CD14-positive monocyte (primary cell): Measurements from ENCODE around the gene SYS1. TPM values are rescaled to one million over a fixed set of nuclear protein-coding genes. Genes with fewer than 3 reads are reported as not detected.
A peak's percentile ranks its signal among the peaks of the same experiment; 100 is the strongest.

Experiments
- DNase-seq, 3 donors: peaks; one replicate each; pipeline ENCODE4 v3.0.0-alpha.2; 2011 to 2022
- H2AFZ ChIP-seq: 2 replicates; pipeline ENCODE4 v1.6.0; 2012; ENCODE audit warnings: mild to moderate bottlenecking, low read depth, low read length, inconsistent platforms; ENCODE audit not compliant: insufficient read depth, poor library complexity, severe bottlenecking
- H3K27ac ChIP-seq, 2 donors: 1 replicate in 1 of 2; 2 replicates in 1 of 2; pipeline ENCODE4 v1.5.1; 2012 to 2013; ENCODE audit warnings: low read length in 2 of 2, control low read depth in 1 of 2, inconsistent platforms in 1 of 2, low read depth in 1 of 2, mild to moderate bottlenecking in 1 of 2
- H3K27me3 ChIP-seq, 2 donors: one replicate each; pipeline versions ENCODE4 v1.6.0 to v1.6.1; 2011 to 2013; ENCODE audit warnings: low read length in 2 of 2; ENCODE audit not compliant: control insufficient read depth in 2 of 2, insufficient read depth in 2 of 2
- H3K36me3 ChIP-seq, 2 donors: replicated peaks in 1 of 2; 1 replicate in 1 of 2; 2 replicates in 1 of 2; pipeline versions ENCODE4 v1.5.1 to v1.6.1; 2012 to 2013; ENCODE audit warnings: low read length in 2 of 2, control low read depth in 1 of 2, inconsistent platforms in 1 of 2, mild to moderate bottlenecking in 1 of 2; ENCODE audit not compliant: insufficient read depth in 2 of 2, control insufficient read depth in 1 of 2
- H3K4me1 ChIP-seq, 2 donors: 1 replicate in 1 of 2; 2 replicates in 1 of 2; pipeline versions ENCODE4 v1.5.1 to v1.6.1; 2012 to 2013; ENCODE audit warnings: low read length in 2 of 2, control low read depth in 1 of 2, inconsistent platforms in 1 of 2, mild to moderate bottlenecking in 1 of 2, moderate library complexity in 1 of 2; ENCODE audit not compliant: insufficient read depth in 2 of 2, control insufficient read depth in 1 of 2
- H3K4me2 ChIP-seq: replicated peaks from 2 replicates; pipeline ENCODE3; 2012; ENCODE audit warnings: low read length, moderate library complexity, mild to moderate bottlenecking; ENCODE audit not compliant: poor library complexity, severe bottlenecking; ENCODE audit errors: extremely low read depth
- H3K4me3 ChIP-seq, 3 experiments: fragments of 200-600 bp in 1 of 3; sonication (generic) in 1 of 3; replicated peaks in 1 of 3; 1 replicate in 2 of 3; 2 replicates in 1 of 3; pipeline ENCODE4 v1.5.1; 2011 to 2013; ENCODE audit warnings: low read length in 3 of 3, mild to moderate bottlenecking in 3 of 3, control low read depth in 2 of 3, low read depth in 2 of 3, inconsistent platforms in 1 of 3, moderate library complexity in 1 of 3
- H3K79me2 ChIP-seq: 2 replicates; pipeline ENCODE4 v1.6.0; 2012; ENCODE audit warnings: mild to moderate bottlenecking, control low read depth, inconsistent platforms, low read length, moderate library complexity; ENCODE audit not compliant: insufficient read depth
- H3K9ac ChIP-seq: 2 replicates; pipeline ENCODE4 v1.6.0; 2017; ENCODE audit warnings: low read length, mild to moderate bottlenecking; ENCODE audit not compliant: insufficient read depth, poor library complexity, severe bottlenecking
- H3K9me3 ChIP-seq, 2 donors: replicated peaks in 1 of 2; 1 replicate in 1 of 2; 2 replicates in 1 of 2; pipeline versions ENCODE4 v1.5.1 to v1.6.1; 2012 to 2013; ENCODE audit warnings: low read length in 2 of 2, control low read depth in 1 of 2; ENCODE audit not compliant: control insufficient read depth in 1 of 2, insufficient read depth in 1 of 2
- H4K20me1 ChIP-seq: 2 replicates; pipeline ENCODE4 v1.6.0; 2012; ENCODE audit warnings: mild to moderate bottlenecking, low read length, control low read depth, moderate library complexity; ENCODE audit not compliant: insufficient read depth
- H3K27ac Mint-ChIP-seq, 7 donors: one replicate each; pipeline ENCODE4 v1.8.0; 2020; ENCODE audit warnings: mild to moderate bottlenecking in 7 of 7, mixed read lengths in 7 of 7, moderate library complexity in 6 of 7, inconsistent platforms in 2 of 7
- H3K27me3 Mint-ChIP-seq, 3 donors: one replicate each; pipeline ENCODE4 v1.8.0; 2021 to 2022; ENCODE audit warnings: low read depth in 3 of 3, mild to moderate bottlenecking in 3 of 3, mixed read lengths in 3 of 3, moderate library complexity in 3 of 3, inconsistent platforms in 1 of 3
- H3K36me3 Mint-ChIP-seq, 2 donors: one replicate each; pipeline ENCODE4 v1.8.0; 2020; ENCODE audit warnings: mixed read lengths in 2 of 2, inconsistent platforms in 1 of 2, mild to moderate bottlenecking in 1 of 2
- H3K4me1 Mint-ChIP-seq: one replicate; pipeline ENCODE4 v1.8.0; 2020; ENCODE audit warnings: mild to moderate bottlenecking, mixed read lengths
- H3K4me3 Mint-ChIP-seq, 2 donors: one replicate each; pipeline ENCODE4 v1.8.0; 2020; ENCODE audit warnings: mild to moderate bottlenecking in 2 of 2, mixed read lengths in 2 of 2, moderate library complexity in 1 of 2
- H3K9me3 Mint-ChIP-seq, 7 donors: one replicate each; pipeline ENCODE4 v1.8.0; 2020 to 2022; ENCODE audit warnings: mixed read lengths in 7 of 7, mild to moderate bottlenecking in 6 of 7, moderate library complexity in 6 of 7, inconsistent platforms in 2 of 7
- WGBS: methylation state at CpG from one replicate; pipeline ENCODE4 v1.1.5; 2013; ENCODE audit warnings: missing lambda C conversion rate; ENCODE audit not compliant: insufficient coverage; 5-methylcytosine and 5-hydroxymethylcytosine counted together
- intact Hi-C, 2 donors: fragments of 100-400 bp; cut with micrococcal nuclease; formaldehyde crosslinking; loops; one replicate each; pipeline versions ENCODE4 v1.15.0 to v1.15.1; 2023
- polyA plus RNA-seq, 3 donors: library from polyadenylated mRNA; depleted of rRNA in 1 of 3; unstranded in 2 of 3; stranded (reverse) in 1 of 3; fragments of 300-500 nt in 2 of 3; fragments of >200 nt in 1 of 3; fragmentation: Illumina TruSeq in 2 of 3; gene quantifications; 1 replicate in 2 of 3; 2 replicates in 1 of 3; pipeline ENCODE4 v1.2.3, GENCODE V29; 2012 to 2021
- TF ChIP-seq, protein P1 (sequence below): fragments of 200-600 bp; IDR thresholded peaks from one replicate; pipeline ENCODE4 v1.8.0; 2022; ENCODE audit warnings: antibody characterized with exemption, mild to moderate bottlenecking

Gene SYS1
- polyA plus RNA-seq, 3 donors, result 16.8 to 23.1 (median 22.1) TPM

DNA sequence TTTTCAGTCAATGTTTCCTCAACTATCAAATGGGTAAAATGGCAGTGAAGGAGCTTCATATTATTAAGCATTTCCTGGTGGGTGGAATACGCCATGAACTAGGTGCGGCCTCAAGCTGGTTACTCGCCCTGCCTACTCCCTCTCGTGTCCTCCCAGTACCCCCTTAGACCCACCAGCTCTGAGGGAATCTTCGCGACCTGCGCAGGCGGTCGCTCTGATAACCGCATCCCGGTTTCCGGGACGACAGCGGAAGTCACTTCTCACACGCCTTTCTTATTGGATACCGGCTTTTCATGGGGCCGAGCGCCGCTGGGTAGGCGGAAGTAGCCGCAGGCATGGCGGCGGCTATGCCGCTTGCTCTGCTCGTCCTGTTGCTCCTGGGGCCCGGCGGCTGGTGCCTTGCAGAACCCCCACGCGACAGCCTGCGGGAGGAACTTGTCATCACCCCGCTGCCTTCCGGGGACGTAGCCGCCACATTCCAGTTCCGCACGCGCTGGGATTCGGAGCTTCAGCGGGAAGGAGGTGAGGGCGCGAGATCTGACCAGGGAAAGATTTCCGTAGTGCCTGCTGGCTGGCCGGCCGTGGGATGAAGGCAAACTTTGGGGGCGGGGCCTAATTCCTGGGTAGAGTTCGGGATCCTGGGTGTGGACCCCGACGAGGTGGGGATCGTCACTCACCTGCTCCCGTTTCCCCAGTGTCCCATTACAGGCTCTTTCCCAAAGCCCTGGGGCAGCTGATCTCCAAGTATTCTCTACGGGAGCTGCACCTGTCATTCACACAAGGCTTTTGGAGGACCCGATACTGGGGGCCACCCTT, 53.1 kb downstream of the SYS1 start, which contains the start of gene PIGT:
TSS of gene PIGT (plus strand) at position 320 of the 816 bp plus-strand sequence. CDS start at position 336, 16 bp downstream.
- Histone ChIP-seq H3K27me3 (no peaks in the 10 kb centered on the region), H3K9me3 (no peaks in the 10 kb centered on the region), H3K27ac (peak within 1 kb of the TSS; percentile 45 to 85), H3K4me2 (peak within 1 kb of the TSS; percentile 96), H4K20me1 (peaks cover 6% of the 10 kb centered on the region), H3K9ac (peak within 1 kb of the TSS; percentile 87), H3K4me3 (peak within 1 kb of the TSS; percentile 68 to 91 (median 71)), H2AFZ (peak within 1 kb of the TSS; percentile 92), H3K36me3 (peaks cover 28 to 32% of the 10 kb centered on the region in 2 donors), H3K4me1 (peaks cover 10 to 22% of the 10 kb centered on the region in 2 donors), H3K79me2 (peaks cover 35% of the 10 kb centered on the region)
- TF ChIP-seq, protein P1, sequence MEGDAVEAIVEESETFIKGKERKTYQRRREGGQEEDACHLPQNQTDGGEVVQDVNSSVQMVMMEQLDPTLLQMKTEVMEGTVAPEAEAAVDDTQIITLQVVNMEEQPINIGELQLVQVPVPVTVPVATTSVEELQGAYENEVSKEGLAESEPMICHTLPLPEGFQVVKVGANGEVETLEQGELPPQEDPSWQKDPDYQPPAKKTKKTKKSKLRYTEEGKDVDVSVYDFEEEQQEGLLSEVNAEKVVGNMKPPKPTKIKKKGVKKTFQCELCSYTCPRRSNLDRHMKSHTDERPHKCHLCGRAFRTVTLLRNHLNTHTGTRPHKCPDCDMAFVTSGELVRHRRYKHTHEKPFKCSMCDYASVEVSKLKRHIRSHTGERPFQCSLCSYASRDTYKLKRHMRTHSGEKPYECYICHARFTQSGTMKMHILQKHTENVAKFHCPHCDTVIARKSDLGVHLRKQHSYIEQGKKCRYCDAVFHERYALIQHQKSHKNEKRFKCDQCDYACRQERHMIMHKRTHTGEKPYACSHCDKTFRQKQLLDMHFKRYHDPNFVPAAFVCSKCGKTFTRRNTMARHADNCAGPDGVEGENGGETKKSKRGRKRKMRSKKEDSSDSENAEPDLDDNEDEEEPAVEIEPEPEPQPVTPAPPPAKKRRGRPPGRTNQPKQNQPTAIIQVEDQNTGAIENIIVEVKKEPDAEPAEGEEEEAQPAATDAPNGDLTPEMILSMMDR, result no peak
- Mint-ChIP-seq H3K9me3 (no peaks in the 10 kb centered on the region), H3K36me3 (peaks cover 30 to 34% of the 10 kb centered on the region in 2 donors), H3K4me3 (peak within 1 kb of the TSS; percentile 96), H3K4me1 (peaks cover 14% of the 10 kb centered on the region), H3K27ac (peak within 1 kb of the TSS; percentile 91 to 98 (median 96)), H3K27me3 (peaks cover 0 to 2% (median 0%) of the 10 kb centered on the region in 3 donors)
- under 1% methylated on average over 46 of the region's 52 CpGs for WGBS
- intact Hi-C loops, result loop anchor here in 1 of 2 donors (5.0 kb wide), 1 partner anchor 49 kb away; no protein-coding TSS in a partner anchor
- DNase-seq, result peak; percentile 72 to 92 (median 86)

DNA sequence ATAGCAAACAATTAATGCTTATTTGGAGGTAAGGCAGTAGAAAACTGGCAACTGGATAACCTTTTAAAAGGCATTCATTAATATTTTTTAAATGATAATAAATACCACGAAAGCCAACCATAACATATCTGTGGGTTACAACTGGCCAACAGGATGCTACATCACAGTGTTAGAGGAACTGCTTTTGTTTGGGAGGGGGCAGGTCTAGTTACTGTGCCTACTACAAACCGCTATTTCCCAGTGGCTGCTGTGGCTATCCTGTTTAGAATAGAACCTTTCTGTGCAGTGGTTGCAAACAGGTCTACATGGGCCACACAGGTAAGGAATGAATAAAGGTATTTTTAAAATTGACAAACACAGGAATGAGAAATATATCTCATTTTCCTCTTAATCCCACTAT, 54.0 kb downstream of the SYS1 start:
- peaks cover 14% of the 10 kb centered on the region for H3K4me1 Mint-ChIP-seq
- H3K36me3 Mint-ChIP-seq, result peaks cover 38 to 43% of the 10 kb centered on the region in 2 donors

More for the DNA sequence above, 54.0 kb downstream of the SYS1 start:
- peak overlapping the region in 1 of 2 donors; percentile 85 for H3K27ac ChIP-seq
- peaks cover 35% of the 10 kb centered on the region for H3K79me2 ChIP-seq
- H2AFZ ChIP-seq, result peak overlapping the region; percentile 92
- H3K27me3 ChIP-seq, result no peaks in the 10 kb centered on the region
- TF ChIP-seq, protein P1, result no peak
- Mint-ChIP-seq H3K4me3 (peak overlapping the region; percentile 96), H3K27ac (peak overlapping the region in 3 of 7 donors; percentile 92 to 96 (median 96)), H3K27me3 (peaks cover 0 to 2% (median 0%) of the 10 kb centered on the region in 3 donors), H3K9me3 (no peaks in the 10 kb centered on the region)
- peak overlapping the region; percentile 96 for H3K4me2 ChIP-seq
- H3K4me3 ChIP-seq, result peak overlapping the region; percentile 68 to 91 (median 71)
- peaks cover 37 to 40% of the 10 kb centered on the region in 2 donors for H3K36me3 ChIP-seq
- DNase-seq, result no peak
- H3K9me3 ChIP-seq, result no peaks in the 10 kb centered on the region
- peaks cover 10 to 22% of the 10 kb centered on the region in 2 donors for H3K4me1 ChIP-seq
- H4K20me1 ChIP-seq, result peaks cover 6% of the 10 kb centered on the region
- WGBS, result no CpG with 5 or more reads among the region's 2 CpGs
- intact Hi-C loops, result loop anchor here in 1 of 2 donors (5.0 kb wide), 1 partner anchor 50 kb away; no protein-coding TSS in a partner anchor
- H3K9ac ChIP-seq, result no peak overlapping the region

Other genes with a start within 250 kb of the SYS1 start
- not detected for gene WFDC5, start 248.0 kb upstream of the SYS1 start, polyA plus RNA-seq
- gene WFDC12, start 238.7 kb upstream of the SYS1 start, polyA plus RNA-seq, result not detected
- gene PI3, start 188.3 kb upstream of the SYS1 start, polyA plus RNA-seq, result not detected
- gene SEMG1, start 156.1 kb upstream of the SYS1 start, polyA plus RNA-seq, result not detected
- gene SEMG2, start 141.8 kb upstream of the SYS1 start, polyA plus RNA-seq, result not detected
- 1 to 10 TPM in 1 of 3 donors, under 1 TPM in 2; 0.47 to 1.2 (median 0.71) TPM for gene SLPI, start 108.6 kb upstream of the SYS1 start, polyA plus RNA-seq
- gene RBPJL, start 56.3 kb upstream of the SYS1 start, polyA plus RNA-seq, result not detected
- gene MATN4, start 54.9 kb upstream of the SYS1 start, polyA plus RNA-seq, result not detected
- gene SDC4, start 14.7 kb upstream of the SYS1 start, polyA plus RNA-seq, result 1 to 10 TPM; 1.6 to 5.1 (median 1.9) TPM
- gene TP53TG5, start 15.2 kb downstream of the SYS1 start, polyA plus RNA-seq, result under 1 TPM in 1 of 3 donors, not detected in 2; 0.11 TPM
- 10 to 100 TPM; 15.6 to 22.1 (median 21.9) TPM for gene DBNDD2, start 45.1 kb downstream of the SYS1 start, polyA plus RNA-seq
- 10 to 100 TPM; 49.2 to 87.6 (median 59.7) TPM for gene PIGT, start 53.0 kb downstream of the SYS1 start, polyA plus RNA-seq
- gene WFDC2, start 106.6 kb downstream of the SYS1 start, polyA plus RNA-seq, result not detected
- not detected for gene SPINT3, start 152.5 kb downstream of the SYS1 start, polyA plus RNA-seq
- gene WFDC6, start 176.3 kb downstream of the SYS1 start, polyA plus RNA-seq, result not detected
- not detected for gene EPPIN, start 184.2 kb downstream of the SYS1 start, polyA plus RNA-seq
- not detected for gene WFDC8, start 216.1 kb downstream of the SYS1 start, polyA plus RNA-seq